Muscle of leg (tissue), 11 donors: ENCODE results near the gene KMT2B. TPM values are rescaled to one million over a fixed set of nuclear protein-coding genes. Genes with fewer than 3 reads are reported as not detected.

Experiments
- DNase-seq: peaks from one replicate; pipeline ENCODE4 v3.0.0; 2013
- H3K27ac ChIP-seq: one replicate; pipeline ENCODE4 v1.5.1; 2013; ENCODE audit warnings: mild to moderate bottlenecking, low read length, control low read depth
- H3K27me3 ChIP-seq: one replicate; pipeline ENCODE4 v1.6.1; 2013; ENCODE audit warnings: low read length; ENCODE audit not compliant: control insufficient read depth, insufficient read depth
- H3K36me3 ChIP-seq: one replicate; pipeline ENCODE4 v1.6.1; 2013; ENCODE audit warnings: low read length; ENCODE audit not compliant: control insufficient read depth, insufficient read depth
- H3K4me1 ChIP-seq: one replicate; pipeline ENCODE4 v1.6.1; 2013; ENCODE audit warnings: low read length; ENCODE audit not compliant: control insufficient read depth, insufficient read depth
- H3K4me3 ChIP-seq: one replicate; pipeline ENCODE4 v1.5.1; 2013; ENCODE audit warnings: low read length, control low read depth
- H3K9me3 ChIP-seq: replicated peaks from 2 replicates; pipeline ENCODE4 v1.6.1; 2013; ENCODE audit warnings: low read depth, low read length; ENCODE audit not compliant: control insufficient read depth
- WGBS: methylation state at CpG from one replicate; pipeline ENCODE4 v1.1.5; 2013; ENCODE audit warnings: missing lambda C conversion rate; ENCODE audit not compliant: insufficient coverage; 5-methylcytosine and 5-hydroxymethylcytosine counted together
- polyA plus RNA-seq, 8 donors: library from polyadenylated mRNA; unstranded; fragments of 120-200 nt; gene quantifications; one replicate each; pipeline versions ENCODE4 v1.2.1 to v1.2.3, GENCODE V29; 2013; ENCODE audit warnings: inconsistent platforms in 1 of 8, low replicate concordance in 1 of 8; ENCODE audit not compliant: insufficient read length in 8 of 8, insufficient read depth in 1 of 8
- total RNA-seq: library from RNA; stranded (reverse); fragments of 120-200 nt; gene quantifications from one replicate; pipeline ENCODE4 v1.2.4, GENCODE V29; 2013

The KMT2B gene
- total and polyA plus RNA-seq, 9 donors = 7.6 to 33.7 (median 25.1) TPM

GRCh38 chr19:35756377-35757230 is 38.8 kb downstream of the KMT2B start, which contains the start of gene HSPB6:
Gene HSPB6, minus strand, starts transcription at chr19:35757029. Its CDS starts 21 bp downstream, at chr19:35757008.
- Histone ChIP-seq H3K4me1 (peaks cover 49% of the 10 kb centered on the region), H3K27me3 (no peaks in the 10 kb centered on the region), H3K9me3 (no peaks in the 10 kb centered on the region), H3K4me3 (peak within 1 kb of the TSS; percentile 99), H3K27ac (peak within 1 kb of the TSS; percentile 99), H3K36me3 (peaks cover 50% of the 10 kb centered on the region)
- WGBS = 2% methylated on average over 41 of the region's 52 CpGs
- DNase-seq = peak; percentile 73

GRCh38 chr19:35757231-35757748 is 39.5 kb downstream of the KMT2B start:
- Histone ChIP-seq H3K27ac (peak overlapping the region; percentile 99), H3K36me3 (peaks cover 50% of the 10 kb centered on the region), H3K27me3 (no peaks in the 10 kb centered on the region), H3K9me3 (no peaks in the 10 kb centered on the region), H3K4me1 (peaks cover 49% of the 10 kb centered on the region), H3K4me3 (peak overlapping the region; percentile 99)
- WGBS = 2% methylated on average over 15 of the region's 19 CpGs
- peak; percentile 99 for DNase-seq

DNA sequence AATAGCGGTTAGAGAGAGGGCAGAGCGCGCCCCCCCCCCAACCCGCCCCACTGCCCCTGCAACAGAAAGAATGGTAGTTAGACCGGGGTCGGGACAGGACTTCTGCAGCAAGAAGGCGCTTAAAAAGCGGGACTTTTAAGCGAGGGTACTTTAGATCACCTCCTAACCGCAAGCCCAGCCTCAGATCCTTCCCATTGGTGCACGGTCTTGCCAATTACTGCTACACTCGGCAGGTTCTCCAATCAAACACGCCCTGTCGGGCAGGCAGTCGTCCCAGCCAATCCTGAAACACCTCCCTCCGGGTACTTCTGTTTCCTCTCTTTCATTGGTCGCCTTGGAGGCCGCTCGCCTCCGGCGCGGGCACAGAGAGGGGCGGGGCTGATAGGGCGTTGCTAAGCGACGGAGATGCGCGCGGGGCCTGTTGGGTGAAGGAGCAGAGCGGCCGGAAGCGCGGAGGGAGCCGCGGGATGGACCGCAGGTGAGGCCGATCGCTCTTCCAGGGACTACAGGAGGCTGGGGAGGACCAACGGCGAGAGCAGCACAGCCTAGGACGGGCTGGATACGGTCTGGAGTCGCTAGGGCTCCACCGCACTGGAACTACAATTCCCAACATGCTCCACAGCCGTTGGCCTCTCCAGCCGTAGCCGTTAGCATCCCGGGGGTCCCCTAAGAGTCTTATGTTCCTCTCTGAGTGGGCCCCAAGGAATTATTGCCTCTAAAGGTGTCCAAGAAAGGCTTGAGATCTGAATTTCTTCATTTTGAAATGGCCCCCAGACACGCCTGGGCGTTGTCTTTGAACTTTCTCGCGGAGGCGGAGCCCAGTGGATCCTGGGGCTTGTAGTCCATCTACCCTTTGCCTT is 40.2 kb downstream of the KMT2B start, which contains the start of gene PROSER3:
PROSER3 (plus strand) TSS at position 428 of the 860 bp plus-strand sequence; CDS start at position 468, 40 bp downstream.
- under 1% methylated on average over 44 of the region's 53 CpGs for WGBS
- H3K4me1 ChIP-seq = peaks cover 49% of the 10 kb centered on the region
- H3K4me3 ChIP-seq = peak within 1 kb of the TSS; percentile 99
- H3K27me3 ChIP-seq = no peaks in the 10 kb centered on the region
- peak; percentile 100 for DNase-seq
- H3K36me3 ChIP-seq = peaks cover 47% of the 10 kb centered on the region
- peak within 1 kb of the TSS; percentile 99 for H3K27ac ChIP-seq
- H3K9me3 ChIP-seq = no peaks in the 10 kb centered on the region

- peaks cover 38% of the 10 kb centered on the region for H3K36me3 ChIP-seq
- H3K27ac ChIP-seq = no peak overlapping the region
- H3K27me3 ChIP-seq = no peaks in the 10 kb centered on the region
- no peak overlapping the region for H3K4me3 ChIP-seq
- no CpG with 5 or more reads among the region's 2 CpGs for WGBS
- H3K4me1 ChIP-seq = peaks cover 40% of the 10 kb centered on the region
- H3K9me3 ChIP-seq = no peaks in the 10 kb centered on the region
- DNase-seq = no peak
These were observed 41.9 kb downstream of the KMT2B start for GRCh38 chr19:35759697-35760096.

DNA sequence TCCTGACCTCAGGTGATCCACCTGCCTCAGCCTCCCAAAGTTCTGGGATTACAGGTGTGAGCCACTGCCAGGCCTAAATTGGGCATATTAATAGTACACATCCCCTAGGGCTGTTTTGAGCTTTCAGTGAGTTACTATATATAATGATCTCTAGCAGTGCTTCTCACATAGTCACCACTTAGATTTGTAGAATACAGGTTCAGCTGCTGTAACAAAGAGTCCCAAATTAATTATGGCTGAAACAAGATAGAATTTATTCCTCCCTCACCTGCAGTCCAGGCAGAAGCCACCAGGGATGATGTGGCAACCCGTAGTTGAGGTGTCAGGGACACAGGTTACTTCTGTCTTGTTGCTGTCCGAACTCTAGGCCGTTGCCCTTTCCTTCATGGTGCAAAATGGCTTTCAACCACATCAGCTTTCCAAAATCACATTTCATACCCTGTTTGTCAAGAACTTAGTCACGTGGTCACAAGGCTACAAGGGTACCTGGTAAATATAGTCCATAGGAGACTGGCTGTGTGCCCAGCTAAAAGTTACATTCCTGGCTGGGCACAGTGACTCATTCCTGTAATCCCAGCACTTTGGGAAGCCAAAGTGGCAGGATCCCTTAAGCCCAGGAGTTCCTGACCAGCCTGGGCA is 43.0 kb downstream of the KMT2B start:
- no peak for DNase-seq
- H3K4me3 ChIP-seq = no peak overlapping the region
- H3K9me3 ChIP-seq = no peaks in the 10 kb centered on the region
- peaks cover 44% of the 10 kb centered on the region for H3K36me3 ChIP-seq
- peaks cover 29% of the 10 kb centered on the region for H3K4me1 ChIP-seq
- no peaks in the 10 kb centered on the region for H3K27me3 ChIP-seq
- 94% methylated on average over 3 of the region's 4 CpGs for WGBS
- no peak overlapping the region for H3K27ac ChIP-seq

GRCh38 chr19:35764432-35765315 is 46.9 kb downstream of the KMT2B start:
- Histone ChIP-seq H3K27me3 (no peaks in the 10 kb centered on the region), H3K4me1 (peaks cover 15% of the 10 kb centered on the region), H3K4me3 (no peak overlapping the region), H3K9me3 (no peaks in the 10 kb centered on the region), H3K27ac (no peak overlapping the region), H3K36me3 (peaks cover 58% of the 10 kb centered on the region)
- DNase-seq = no peak
- WGBS = 85% methylated on average over 12 of the region's 17 CpGs

DNA sequence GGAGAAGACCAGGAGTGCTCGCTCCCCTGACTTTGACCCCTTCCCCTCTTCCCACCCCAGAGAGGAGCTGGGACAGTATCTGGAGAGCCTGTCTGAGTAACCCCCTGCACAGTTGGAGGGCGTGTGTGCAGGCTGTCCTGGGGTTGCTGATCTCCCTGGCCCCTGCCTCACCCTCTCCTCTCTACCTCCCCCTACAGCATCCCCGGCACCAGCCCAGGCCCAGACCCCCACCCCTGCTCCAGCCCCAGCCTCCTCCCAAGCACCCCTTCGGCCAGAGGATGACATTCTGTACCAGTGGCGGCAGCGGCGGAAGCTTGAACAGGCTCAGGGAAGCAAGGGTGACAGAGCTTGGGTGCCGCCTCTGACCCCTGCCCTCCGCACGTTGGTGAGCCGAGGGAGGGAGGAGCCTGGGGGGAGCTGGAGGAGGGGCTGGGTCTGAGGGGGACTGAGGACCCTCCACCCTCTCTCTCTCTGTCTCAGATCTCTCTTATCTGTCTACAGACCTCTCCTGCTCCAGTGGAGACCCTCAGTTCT is 48.8 kb downstream of the KMT2B start:
- Histone ChIP-seq H3K9me3 (no peaks in the 10 kb centered on the region), H3K4me3 (no peak overlapping the region), H3K27me3 (no peaks in the 10 kb centered on the region), H3K36me3 (peaks cover 43% of the 10 kb centered on the region), H3K27ac (no peak overlapping the region), H3K4me1 (peaks cover 12% of the 10 kb centered on the region)
- no peak for DNase-seq
- WGBS = 90% methylated on average over 2 of the region's 11 CpGs

GRCh38 chr19:35767288-35768081 is 49.7 kb downstream of the KMT2B start:
- Histone ChIP-seq H3K9me3 (no peaks in the 10 kb centered on the region), H3K27me3 (no peaks in the 10 kb centered on the region), H3K4me3 (no peak overlapping the region), H3K27ac (no peak overlapping the region), H3K4me1 (peaks cover 12% of the 10 kb centered on the region), H3K36me3 (peaks cover 35% of the 10 kb centered on the region)
- peak; percentile 35 for DNase-seq
- WGBS = 41% methylated on average over 34 of the region's 34 CpGs
